Right lung (tissue), 10 donors: ENCODE measurements around the gene CASZ1. TPM values are rescaled to one million over a fixed set of nuclear protein-coding genes. Genes with fewer than 3 reads are reported as not detected.

Experiments used
- DNase-seq, 2 donors: peaks; one replicate each; pipeline ENCODE4 v3.0.0-alpha.2; 2013
- long read RNA-seq, 8 donors: transcript quantifications; one replicate each; lab custom pipeline, GENCODE V29; 2026
- polyA plus RNA-seq, 5 donors: library from polyadenylated mRNA; unstranded; fragments of 120-200 nt; gene quantifications; one replicate each; pipeline versions ENCODE4 v1.2.1 to v1.2.3, GENCODE V29; 2013; ENCODE audit warnings: inconsistent platforms in 1 of 5, low replicate concordance in 1 of 5; ENCODE audit not compliant: insufficient read length in 5 of 5, insufficient read depth in 1 of 5

The CASZ1 gene
- 10 to 100 TPM; 14.9 to 21.4 (median 16.9) TPM for polyA plus RNA-seq
- long read RNA-seq, donor 1 = 0 reads
- long read RNA-seq, donor 2, partial matches to known transcripts = 0 of 1 reads
- long read RNA-seq, donor 2, other reads (novel, unspliced or antisense) = 0 of 1 reads
- long read RNA-seq, donor 3, partial matches to known transcripts = 0 of 1 reads
- long read RNA-seq, donor 3, other reads (novel, unspliced or antisense) = 0 of 1 reads
- long read RNA-seq, donor 4 = 0 reads
- long read RNA-seq, donor 5 = 0 reads
- long read RNA-seq, donor 6 = 0 reads
- long read RNA-seq, donor 7 = 0 reads
- long read RNA-seq, donor 8, partial matches to known transcripts = 0 of 1 reads
- long read RNA-seq, donor 8, other reads (novel, unspliced or antisense) = 0 of 1 reads

GRCh38 chr1:10796029-10796944 lies at the start of gene CASZ1:
Gene CASZ1 (minus strand): TSS chr1:10796646. CDS start chr1:10693889, 102,757 bp downstream.
- DNase-seq = peak; percentile 84 to 89

- no peak for DNase-seq
Observed at GRCh38 chr1:10843697-10844096, 47.3 kb upstream of the CASZ1 start.

GRCh38 chr1:10841118-10841517 lies 44.7 kb upstream of the CASZ1 start:
- no peak for DNase-seq

GRCh38 chr1:10839188-10839770 lies 42.8 kb upstream of the CASZ1 start:
- no peak for DNase-seq

GRCh38 chr1:10838541-10838940 lies 42.1 kb upstream of the CASZ1 start:
- DNase-seq = no peak

GRCh38 chr1:10836726-10837125 lies 40.3 kb upstream of the CASZ1 start:
- no peak for DNase-seq

GRCh38 chr1:10835822-10836421 lies 39.5 kb upstream of the CASZ1 start:
- peak; percentile 63 to 69 for DNase-seq

- no peak for DNase-seq
Observed at GRCh38 chr1:10835421-10835820, 39.0 kb upstream of the CASZ1 start.

GRCh38 chr1:10834770-10835412 lies 38.4 kb upstream of the CASZ1 start:
- no peak for DNase-seq

- DNase-seq = no peak
Observed at GRCh38 chr1:10833630-10834557, 37.4 kb upstream of the CASZ1 start.

GRCh38 chr1:10832703-10833102 lies 36.3 kb upstream of the CASZ1 start:
- DNase-seq = no peak

GRCh38 chr1:10830961-10831668 lies 34.7 kb upstream of the CASZ1 start:
- no peak for DNase-seq

- DNase-seq = no peak
Observed at GRCh38 chr1:10829965-10830515, 33.6 kb upstream of the CASZ1 start.

- no peak for DNase-seq
Observed at GRCh38 chr1:10829067-10829818, 32.8 kb upstream of the CASZ1 start.

- DNase-seq = no peak
Observed at GRCh38 chr1:10827377-10828333, 31.2 kb upstream of the CASZ1 start.

- no peak for DNase-seq
Observed at GRCh38 chr1:10825592-10825991, 29.1 kb upstream of the CASZ1 start.
